Endothelial cell of umbilical vein (primary cell): ENCODE results near the gene RGS12. TPM values are rescaled to one million over a fixed set of nuclear protein-coding genes. Genes with fewer than 3 reads are reported as not detected.

Experiments used
- BruUV-seq: library from RNA; stranded (reverse); fragments of 400-500 nt; replicated peaks from 2 replicates; lab custom pipeline; 2021; lab: Mats Ljungman, UMichigan
- CTCF ChIA-PET: fragments of 300-600, 350-600 bp; sonication (Branson Sonifier 250); formaldehyde crosslinking; loops from one replicate; lab custom pipeline; 2021; ENCODE audit warnings: antibody characterized with exemption, inconsistent platforms; lab: Charles Lee
- POLR2A ChIA-PET: fragments of 300-600, 350-600 bp; sonication (Branson Sonifier 250); formaldehyde crosslinking; loops from one replicate; lab custom pipeline; 2021; ENCODE audit warnings: antibody characterized with exemption, inconsistent platforms; lab: Charles Lee
- DNase-seq: peaks from one replicate; pipeline ENCODE4 v3.0.0-alpha.2; 2011; ENCODE audit warnings: low read depth, low spot score
- FAIRE-seq: peaks from 2 replicates; lab custom pipeline; 2011; peaks lifted over from hg19 to GRCh38; lab: Jason Lieb, UNC
- H2AFZ ChIP-seq: 2 replicates; pipeline ENCODE4 v1.6.0; 2012; ENCODE audit warnings: low read depth, low read length, control low read depth, inconsistent platforms
- H3K27ac ChIP-seq: 2 replicates; pipeline ENCODE4 v1.5.1; 2011; ENCODE audit warnings: low read depth, mild to moderate bottlenecking, control low read depth, low read length, moderate library complexity; ENCODE audit not compliant: insufficient read depth
- H3K27me3 ChIP-seq, 2 experiments: 2 replicates each; pipeline versions ENCODE4 v1.6.0 to v1.6.1; 2011; ENCODE audit warnings: low read length in 2 of 2, mixed read lengths in 1 of 2; ENCODE audit not compliant: control insufficient read depth in 2 of 2, insufficient read depth in 2 of 2
- H3K36me3 ChIP-seq, 2 experiments: 2 replicates in 1 of 2; 3 replicates in 1 of 2; pipeline ENCODE4 v1.5.1; 2011; ENCODE audit warnings: low read length in 2 of 2, mild to moderate bottlenecking in 1 of 2, moderate library complexity in 1 of 2; ENCODE audit not compliant: control insufficient read depth in 2 of 2, insufficient read depth in 2 of 2; ENCODE audit errors: extremely low read depth in 1 of 2
- H3K4me1 ChIP-seq: 3 replicates; pipeline ENCODE4 v1.5.1; 2011; ENCODE audit warnings: mild to moderate bottlenecking, low read length; ENCODE audit not compliant: control insufficient read depth, insufficient read depth; ENCODE audit errors: extremely low read depth
- H3K4me2 ChIP-seq: 2 replicates; pipeline ENCODE4 v1.6.1; 2011; ENCODE audit warnings: low read length, control low read depth, mixed read lengths; ENCODE audit not compliant: insufficient read depth
- H3K4me3 ChIP-seq, 3 experiments: fragments of 200-600 bp in 1 of 3; sonication (generic), shearing (Covaris generic) in 1 of 3; replicated peaks in 1 of 3; 2 replicates each; pipeline ENCODE4 v1.5.1; 2011 to 2016; ENCODE audit warnings: control low read depth in 3 of 3, low read length in 3 of 3, mild to moderate bottlenecking in 2 of 3, inconsistent platforms in 1 of 3, low read depth in 1 of 3, moderate library complexity in 1 of 3; ENCODE audit not compliant: insufficient read depth in 1 of 3
- H3K79me2 ChIP-seq: 2 replicates; pipeline ENCODE4 v1.6.0; 2012; ENCODE audit warnings: low read length, inconsistent platforms; ENCODE audit not compliant: control insufficient read depth, insufficient read depth
- H3K9ac ChIP-seq: replicated peaks from 2 replicates; pipeline ENCODE3; 2011; ENCODE audit warnings: low read length, control low read depth; ENCODE audit not compliant: insufficient read depth; ENCODE audit errors: extremely low read depth
- H3K9me1 ChIP-seq: replicated peaks from 3 replicates; pipeline ENCODE4 v1.6.0; 2011; ENCODE audit warnings: mild to moderate bottlenecking, low read length; ENCODE audit not compliant: control insufficient read depth, insufficient read depth; ENCODE audit errors: extremely low read depth
- H3K9me3 ChIP-seq: replicated peaks from 2 replicates; pipeline ENCODE4 v1.5.1; 2012; ENCODE audit warnings: low read length, inconsistent platforms; ENCODE audit not compliant: control insufficient read depth, insufficient read depth
- H4K20me1 ChIP-seq: replicated peaks from 2 replicates; pipeline ENCODE3; 2011; ENCODE audit warnings: mild to moderate bottlenecking, low read length; ENCODE audit not compliant: control insufficient read depth, insufficient read depth; ENCODE audit errors: extremely low read depth
- CTCF ChIP-seq, 2 donors: IDR thresholded peaks; 1 replicate in 1 of 2; 2 replicates in 1 of 2; pipeline ENCODE4 v1.5.1; 2011; ENCODE audit warnings: low read length in 2 of 2, mild to moderate bottlenecking in 2 of 2, moderate library complexity in 2 of 2, control low read depth in 1 of 2, inconsistent platforms in 1 of 2, low read depth in 1 of 2; ENCODE audit not compliant: insufficient read depth in 1 of 2; ENCODE audit errors: extremely low read depth in 1 of 2
- EZH2 ChIP-seq: IDR thresholded peaks from 2 replicates; pipeline ENCODE4 v1.6.1; 2012; ENCODE audit warnings: borderline replicate concordance, low read depth, mild to moderate bottlenecking, moderate library complexity, low read length, inconsistent platforms; ENCODE audit not compliant: severe bottlenecking
- FOS ChIP-seq: IDR thresholded peaks from 2 replicates; pipeline ENCODE4 v1.6.1; 2011; ENCODE audit warnings: mild to moderate bottlenecking, low read length, moderate library complexity, borderline replicate concordance; ENCODE audit not compliant: insufficient read depth
- GATA2 ChIP-seq: IDR thresholded peaks from 2 replicates; pipeline ENCODE4 v1.7.0; 2011; ENCODE audit warnings: low read depth, mild to moderate bottlenecking, moderate library complexity, mixed read lengths, low read length; ENCODE audit not compliant: insufficient read length, insufficient read depth
- JUN ChIP-seq: IDR thresholded peaks from 2 replicates; pipeline ENCODE4 v1.6.1; 2011; ENCODE audit warnings: borderline replicate concordance, low read depth; ENCODE audit not compliant: insufficient read length, insufficient read depth
- MAX ChIP-seq: IDR thresholded peaks from 2 replicates; pipeline ENCODE4 v1.6.1; 2011; ENCODE audit not compliant: insufficient read depth, insufficient read length
- MYC ChIP-seq: IDR thresholded peaks from one replicate; pipeline ENCODE4 v1.6.1; 2011; ENCODE audit warnings: mild to moderate bottlenecking, low read depth, low read length
- POLR2A ChIP-seq: IDR thresholded peaks from 2 replicates; pipeline ENCODE4 v1.6.1; 2012; ENCODE audit warnings: low read depth, mild to moderate bottlenecking, control low read depth, low read length
- POLR2AphosphoS5 ChIP-seq: IDR thresholded peaks from 2 replicates; pipeline ENCODE4 v1.6.1; 2012; ENCODE audit warnings: low read depth, mild to moderate bottlenecking, control low read depth, low read length, moderate library complexity; ENCODE audit not compliant: insufficient read depth
- dilution Hi-C: fragments of 300-500 bp; cut with MboI; formaldehyde crosslinking; loops from one replicate; pipeline ENCODE4 v1.15.0; 2019; ENCODE audit warnings: low sequenced_read_pairs; ENCODE audit not compliant: extremely low pct_ligation_motif_present
- intact Hi-C: fragments of 100-400 bp; cut with micrococcal nuclease; formaldehyde crosslinking; loops from one replicate; pipeline ENCODE4 v1.10.0; 2022
- polyA plus RNA-seq, 4 experiments: library from polyadenylated mRNA; depleted of rRNA in 3 of 4; stranded (reverse) in 3 of 4; unstranded in 1 of 4; fragments of >200 nt; gene quantifications; 2 replicates each; pipeline versions ENCODE4 v1.2.1 to v1.2.3, GENCODE V29; 2011 to 2012; ENCODE audit warnings: missing spikeins in 1 of 4
- total RNA-seq: library from RNA; stranded (reverse); gene quantifications from 2 replicates; pipeline ENCODE4 v1.2.3, GENCODE V29; 2021

RGS12 gene
- total and polyA plus RNA-seq, 2 donors (not counting 3 experiments of a cell fraction or from before 2014, with no cell fraction given), result 65.2 to 75.4 TPM

GRCh38 chr4:3285558-3286334 is 7.1 kb upstream of the RGS12 start:
- dilution Hi-C loops (no loop called here), intact Hi-C loops (no loop called here)
- Histone ChIP-seq H3K4me2 (no peak overlapping the region), H3K9me1 (no peaks in the 10 kb centered on the region), H3K4me3 (no peak overlapping the region), H3K79me2 (no peaks in the 10 kb centered on the region), H3K9me3 (no peaks in the 10 kb centered on the region), H3K27me3 (peaks cover 0 to 2% of the 10 kb centered on the region in 2 experiments), H2AFZ (no peak overlapping the region), H3K9ac (no peak overlapping the region), H3K27ac (no peak overlapping the region), H3K36me3 (no peaks in the 10 kb centered on the region), H3K4me1 (no peaks in the 10 kb centered on the region), H4K20me1 (no peaks in the 10 kb centered on the region)
- ChIA-PET CTCF (no interaction called here), POLR2A (no interaction called here)
- no TSS peak for BruUV-seq
- FAIRE-seq (no peak), DNase-seq (no peak)
- TF ChIP-seq POLR2AphosphoS5, result no peak
- TF ChIP-seq CTCF (IDR thresholded peaks at IDR 0.05; ENCODE audit: extremely low read depth in 1 of 2, insufficient read depth in 1 of 2, low read depth in 1 of 2, low read length in 2 of 2), result no peak
- no peak for TF ChIP-seq POLR2A
- TF ChIP-seq MAX, result no peak
- TF ChIP-seq JUN, result no peak
- no peak for TF ChIP-seq FOS
- no peak for TF ChIP-seq EZH2
- no peak for TF ChIP-seq GATA2
- TF ChIP-seq MYC, result no peak
